NOMO-1 treated with dmso at 0.1 percent for 144 hours (cell line): ENCODE data around the gene PRKCH.

ENCODE experiments used
- DNase-seq: peaks from one replicate; lab custom pipeline; 2025; ENCODE audit not compliant: unreplicated experiment; lab: John Stamatoyannopoulos, UW

Gene PRKCH

DNA sequence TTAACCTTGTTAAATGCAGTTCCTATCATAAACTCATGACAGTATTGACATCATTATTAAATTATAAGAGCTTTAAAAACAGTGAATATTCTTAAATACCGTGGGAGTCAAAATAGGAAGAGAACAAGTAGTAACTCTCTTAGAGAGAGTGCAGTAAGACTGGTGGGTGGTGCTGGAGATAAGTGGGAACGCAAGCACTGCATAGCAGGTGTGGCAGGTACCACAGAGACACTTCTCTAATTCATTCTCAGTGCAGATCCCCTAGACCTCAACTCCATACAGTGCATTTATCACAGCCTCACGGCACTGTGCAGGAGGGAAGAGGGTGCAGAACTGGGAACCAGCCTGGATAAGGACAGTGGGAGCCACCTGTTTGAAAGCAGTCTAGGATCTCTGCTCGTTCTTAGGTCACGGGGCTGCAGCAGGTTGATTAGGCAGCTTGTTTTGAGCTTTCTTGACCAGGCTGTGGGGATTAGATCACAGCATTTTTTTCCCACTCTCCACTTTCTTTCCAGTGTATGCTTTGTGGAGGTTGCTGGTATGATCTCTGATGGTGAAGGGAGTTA, 165.6 kb downstream of the PRKCH start:
- no peak for DNase-seq

DNA sequence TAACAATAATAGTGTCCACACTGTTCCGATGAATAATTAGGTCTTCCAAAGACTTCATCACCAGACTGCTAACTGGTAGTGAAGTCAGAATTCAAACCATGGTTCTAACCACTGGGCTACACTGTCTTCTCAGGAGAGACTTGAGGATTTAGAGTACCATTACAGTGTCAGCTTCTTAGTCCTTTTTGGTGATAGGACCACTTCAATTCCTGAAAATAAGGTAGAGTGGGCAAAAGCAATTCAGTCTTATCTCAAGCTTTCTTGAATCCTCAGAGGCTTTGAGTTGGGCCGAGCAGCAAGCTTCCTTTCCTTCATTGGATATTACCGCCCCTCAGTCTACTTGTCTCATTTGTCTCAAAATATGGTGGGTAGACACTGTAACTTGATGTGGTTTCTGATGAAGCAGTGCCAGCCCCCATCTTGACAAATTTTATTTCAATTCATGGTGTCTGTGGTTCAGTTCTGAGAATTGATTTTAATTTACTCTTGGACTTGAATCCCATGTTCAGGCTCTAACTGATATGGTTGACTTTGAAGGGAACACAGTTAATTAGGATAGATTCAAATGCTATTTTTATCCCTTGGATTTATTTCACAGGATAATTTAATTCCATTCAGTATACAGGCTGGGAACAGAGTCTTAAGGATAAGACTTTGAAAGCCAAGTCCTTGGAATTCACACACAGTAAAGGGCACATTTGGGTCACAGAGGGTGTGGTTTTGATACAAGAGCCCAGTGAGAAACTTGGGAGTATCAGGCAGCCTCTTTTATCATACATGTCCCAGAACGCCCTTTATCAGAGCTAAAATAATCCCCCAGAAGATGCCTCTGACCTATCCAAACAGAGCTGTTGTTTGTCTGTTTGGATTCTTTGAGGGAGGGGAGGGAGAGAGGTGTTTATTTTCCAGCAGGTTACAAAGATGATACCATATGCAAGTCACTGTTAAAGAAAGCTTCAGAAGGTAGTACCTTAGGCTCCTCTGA, 167.3 kb downstream of the PRKCH start:
- no peak for DNase-seq

DNA sequence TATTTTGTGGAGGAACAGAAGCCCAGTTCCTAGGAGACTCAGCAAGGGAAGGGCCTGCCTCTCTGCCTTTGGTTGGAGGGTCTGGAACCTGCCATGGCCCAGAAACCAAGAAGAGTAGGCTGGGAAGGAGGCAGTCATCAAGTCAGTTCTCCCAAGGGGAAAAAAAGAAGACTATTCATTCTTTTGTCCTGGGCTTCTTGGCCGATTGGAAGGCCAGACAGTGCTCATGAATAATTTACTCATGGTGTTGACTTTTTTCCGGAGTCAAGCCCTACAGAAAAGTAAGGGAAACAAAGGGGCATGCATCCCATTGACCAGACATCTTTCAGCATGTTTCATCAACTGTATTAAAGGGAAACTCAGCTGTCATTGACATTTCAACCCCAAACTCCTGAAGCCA, 168.1 kb downstream of the PRKCH start:
- DNase-seq = no peak

DNA sequence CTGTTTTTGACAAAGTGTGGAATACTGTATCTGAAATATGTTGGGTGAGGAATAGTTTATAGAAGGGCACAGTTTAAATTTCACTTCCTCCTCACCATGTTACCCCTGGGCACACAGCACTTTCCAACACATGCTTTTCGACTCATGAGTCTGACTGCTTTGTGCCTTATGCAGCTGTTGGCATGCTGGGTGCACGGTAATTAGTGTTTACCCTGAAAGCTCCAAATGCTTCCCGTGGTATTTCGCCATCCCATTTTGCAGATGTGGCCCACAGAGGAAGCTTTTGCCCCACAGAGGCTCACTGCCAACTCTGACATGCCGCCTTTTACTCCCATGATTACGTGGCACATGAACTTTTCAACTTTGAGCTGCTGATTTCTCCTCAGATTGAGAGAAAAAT, 168.6 kb downstream of the PRKCH start:
- no peak for DNase-seq

DNA sequence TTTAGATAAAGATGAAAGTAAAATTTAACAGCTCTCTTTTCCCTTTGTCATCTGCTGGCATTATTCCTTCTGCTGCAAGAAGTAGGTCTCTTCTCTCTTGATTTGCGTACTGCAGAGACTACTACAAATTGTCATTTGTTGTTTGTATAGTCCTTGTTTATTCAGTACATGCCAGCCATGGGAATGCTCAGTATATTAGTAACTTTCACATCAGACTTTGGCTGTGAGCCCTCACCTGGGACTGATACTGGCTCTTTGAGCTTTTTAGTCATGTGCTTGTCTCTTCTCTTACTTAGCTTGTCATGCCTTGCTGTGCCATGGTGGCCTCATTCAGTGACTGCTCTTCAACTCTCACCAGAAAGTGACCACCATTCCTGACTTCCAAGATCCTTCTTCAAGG, 169.8 kb downstream of the PRKCH start:
- DNase-seq = no peak

DNA sequence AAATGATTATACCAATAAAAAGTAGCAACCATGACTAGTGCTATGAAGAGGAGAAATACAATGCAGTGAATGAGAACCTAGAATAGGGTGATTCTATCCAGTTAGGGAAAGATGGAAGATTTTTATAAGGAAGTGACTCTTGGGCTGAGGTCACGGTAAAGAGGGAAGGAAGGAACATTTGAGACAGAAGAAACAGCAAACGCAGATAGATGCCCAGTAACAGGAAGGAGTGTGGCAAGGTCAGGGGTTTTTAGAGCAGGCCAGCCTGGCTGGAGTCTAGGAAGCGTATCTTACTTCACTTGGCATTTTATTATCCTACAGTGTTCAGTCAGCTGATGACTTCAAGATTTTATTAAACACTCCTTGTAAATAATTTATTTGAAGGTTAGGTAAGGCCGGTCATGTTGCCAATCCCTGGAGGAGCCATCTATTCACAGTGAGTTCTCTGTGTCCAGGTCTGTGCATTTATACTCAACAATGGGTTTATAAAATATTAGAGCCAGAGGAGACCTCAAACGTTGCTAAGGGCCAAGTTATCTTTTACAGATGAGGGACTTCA, 170.6 kb downstream of the PRKCH start:
- no peak for DNase-seq

DNA sequence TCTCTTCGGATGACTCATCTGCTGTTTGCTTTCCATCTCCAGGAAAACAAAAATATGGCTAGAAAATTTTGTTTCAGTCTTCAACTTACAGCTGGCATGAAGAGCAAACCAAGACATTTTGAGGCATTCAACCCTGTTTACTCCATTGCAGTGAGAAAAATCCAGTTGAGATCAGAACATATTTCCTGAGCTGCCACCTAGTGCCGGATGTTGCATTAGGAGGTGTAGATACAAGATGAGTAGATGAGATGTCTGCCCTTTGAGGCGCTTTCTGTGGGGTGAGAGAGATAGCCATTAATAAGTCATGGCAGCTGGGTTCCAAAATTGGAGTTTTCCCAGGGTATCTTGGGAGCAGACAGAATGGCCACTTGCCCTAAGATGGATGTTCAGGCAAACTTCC, 171.1 kb downstream of the PRKCH start:
- no peak for DNase-seq

DNA sequence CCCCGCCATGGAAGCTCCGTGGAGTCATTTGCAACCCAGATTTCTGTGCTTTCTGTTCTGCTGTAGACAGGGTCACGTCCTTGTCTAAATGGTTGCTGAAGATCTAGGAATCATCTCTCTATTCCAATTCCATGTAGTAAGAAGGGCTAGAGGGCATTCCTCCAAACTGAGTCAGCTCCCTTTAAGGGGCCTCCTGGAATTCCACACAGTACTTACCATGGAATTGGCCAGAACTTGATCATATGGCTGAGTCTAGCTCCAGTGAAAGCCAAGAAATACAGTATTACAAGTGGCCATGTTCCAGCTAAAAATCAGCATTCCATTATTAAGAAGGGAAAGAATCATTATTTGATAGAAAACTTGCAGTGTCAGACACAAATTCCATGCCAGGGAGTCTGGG, 171.9 kb downstream of the PRKCH start:
- DNase-seq = no peak

DNA sequence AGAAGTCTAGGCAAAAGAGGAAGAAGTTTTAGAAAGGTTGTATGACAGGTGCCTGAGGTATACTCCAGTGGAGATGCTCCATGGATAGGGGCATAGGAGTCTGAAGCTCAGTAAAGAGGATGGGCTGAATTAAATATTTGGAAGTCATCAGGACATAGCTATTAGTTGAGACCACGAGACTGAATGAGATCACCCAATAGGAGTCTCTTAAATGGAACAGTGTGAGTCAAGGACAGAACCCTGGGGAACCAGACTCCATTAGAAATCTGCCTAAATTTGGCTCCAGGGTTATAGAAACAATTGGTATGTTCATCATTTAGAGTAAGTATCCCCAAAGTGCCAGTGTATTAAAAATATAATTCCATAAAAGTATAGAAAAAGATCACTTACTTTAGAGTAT, 172.6 kb downstream of the PRKCH start:
- no peak for DNase-seq

DNA sequence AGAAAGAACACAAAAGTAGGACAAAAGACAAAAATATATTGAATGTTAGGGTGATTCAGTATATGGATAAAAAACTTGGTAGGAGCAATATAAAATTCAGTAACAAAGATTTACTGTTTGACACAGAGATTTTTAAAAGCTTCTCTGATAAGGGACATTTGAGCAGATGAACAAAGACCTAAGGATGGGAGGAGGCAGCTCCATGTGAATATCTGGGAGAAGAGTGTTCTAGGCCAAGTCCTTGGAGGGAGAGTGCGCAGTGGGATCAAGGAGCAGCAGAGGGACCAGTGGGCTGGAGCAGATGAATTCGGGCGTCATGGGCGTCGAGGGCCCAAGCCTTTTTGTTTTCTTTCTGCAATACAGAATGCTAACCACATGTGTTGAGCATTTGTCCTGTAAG, 174.4 kb downstream of the PRKCH start:
- DNase-seq = no peak

DNA sequence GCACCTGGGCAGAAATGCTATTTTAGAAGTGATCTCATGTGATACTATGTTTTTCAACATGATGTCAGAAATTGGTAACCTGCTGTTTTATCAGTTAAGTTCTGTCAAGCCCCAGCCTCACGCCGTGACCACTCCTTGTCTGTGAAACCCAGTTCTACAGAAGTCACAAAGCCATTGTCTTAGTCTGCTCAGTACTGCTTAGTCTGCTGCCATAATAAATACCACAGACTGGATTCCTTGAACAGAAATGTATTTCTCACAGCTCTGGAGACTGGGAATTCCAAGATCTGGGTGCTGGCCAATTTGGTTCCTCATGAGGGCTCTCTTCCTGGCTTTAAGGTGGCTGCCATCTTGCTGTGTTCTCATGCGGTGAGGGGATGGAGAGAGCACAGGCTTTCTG, 176.9 kb downstream of the PRKCH start:
- DNase-seq = no peak

DNA sequence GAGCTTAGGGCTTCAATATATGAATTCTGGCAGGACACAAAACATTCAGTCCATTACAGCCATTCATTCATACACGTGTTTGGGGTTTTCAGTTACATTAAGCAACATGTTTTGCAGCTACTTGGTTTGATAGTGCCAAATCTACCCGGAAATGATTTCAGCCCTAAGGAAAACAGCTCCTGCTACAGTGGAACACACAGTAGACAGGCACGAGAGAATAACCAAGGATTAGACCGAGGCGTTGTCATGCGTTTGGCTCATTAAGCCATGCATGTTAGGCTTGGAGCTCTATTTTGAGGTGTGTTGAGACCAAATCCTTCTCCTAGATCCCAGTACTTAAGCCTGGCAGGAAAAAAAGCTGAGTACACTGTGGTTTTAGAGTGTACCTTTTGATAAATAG, 177.4 kb downstream of the PRKCH start:
- DNase-seq = no peak

DNA sequence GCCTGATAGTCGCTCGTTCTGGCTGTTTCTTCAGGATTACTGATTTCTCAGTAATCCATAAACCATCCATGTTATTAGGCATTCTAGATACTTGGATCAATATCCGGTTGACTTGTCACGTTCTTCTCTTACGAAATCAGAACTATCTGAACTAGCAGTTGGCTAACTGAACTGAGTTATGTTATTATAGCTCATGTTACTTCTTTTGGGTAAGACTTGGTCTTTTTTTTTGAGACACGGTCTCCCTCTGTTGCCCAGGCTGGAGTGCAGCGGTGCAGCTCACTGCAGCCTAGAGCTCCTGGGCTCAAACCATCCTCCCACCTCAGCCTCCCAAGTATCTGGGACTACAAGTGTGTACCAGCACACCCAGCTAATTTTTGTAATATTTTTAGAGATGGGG, 178.6 kb downstream of the PRKCH start:
- no peak for DNase-seq

DNA sequence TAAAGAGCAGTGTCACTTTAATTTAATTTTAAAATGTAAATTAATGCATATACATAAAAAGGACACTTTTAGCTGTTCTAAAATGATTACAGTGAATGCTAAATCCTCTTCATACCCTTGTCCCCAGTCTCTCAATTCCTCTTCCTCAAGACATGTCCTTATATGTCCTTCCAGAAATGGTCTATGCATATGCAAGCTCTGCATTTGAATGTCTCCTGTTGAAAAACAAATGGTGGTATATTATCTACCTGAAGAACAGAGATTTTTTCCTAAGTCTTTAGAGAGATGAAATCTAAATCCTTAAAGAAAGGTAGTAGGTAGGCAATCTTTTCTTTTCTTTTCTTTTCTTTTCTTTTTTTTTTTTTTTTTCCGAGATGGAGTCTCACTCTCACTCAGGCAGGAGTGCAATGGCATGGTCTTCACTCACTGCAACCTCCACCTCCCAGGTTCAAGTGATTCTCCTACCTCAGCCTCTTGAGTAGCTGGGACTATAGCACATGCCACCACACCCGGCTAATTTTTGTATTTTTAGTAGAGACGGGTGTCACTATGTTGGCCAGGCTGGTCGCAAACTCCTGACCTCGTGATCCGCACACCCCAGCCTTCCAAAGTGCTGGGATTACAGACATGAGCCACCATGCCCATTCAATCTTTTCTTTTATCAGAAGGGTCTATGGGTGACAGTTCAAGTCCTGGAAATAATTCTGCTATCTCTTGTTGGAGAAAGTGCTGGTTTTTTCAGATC, 180.5 kb downstream of the PRKCH start:
- no peak for DNase-seq

DNA sequence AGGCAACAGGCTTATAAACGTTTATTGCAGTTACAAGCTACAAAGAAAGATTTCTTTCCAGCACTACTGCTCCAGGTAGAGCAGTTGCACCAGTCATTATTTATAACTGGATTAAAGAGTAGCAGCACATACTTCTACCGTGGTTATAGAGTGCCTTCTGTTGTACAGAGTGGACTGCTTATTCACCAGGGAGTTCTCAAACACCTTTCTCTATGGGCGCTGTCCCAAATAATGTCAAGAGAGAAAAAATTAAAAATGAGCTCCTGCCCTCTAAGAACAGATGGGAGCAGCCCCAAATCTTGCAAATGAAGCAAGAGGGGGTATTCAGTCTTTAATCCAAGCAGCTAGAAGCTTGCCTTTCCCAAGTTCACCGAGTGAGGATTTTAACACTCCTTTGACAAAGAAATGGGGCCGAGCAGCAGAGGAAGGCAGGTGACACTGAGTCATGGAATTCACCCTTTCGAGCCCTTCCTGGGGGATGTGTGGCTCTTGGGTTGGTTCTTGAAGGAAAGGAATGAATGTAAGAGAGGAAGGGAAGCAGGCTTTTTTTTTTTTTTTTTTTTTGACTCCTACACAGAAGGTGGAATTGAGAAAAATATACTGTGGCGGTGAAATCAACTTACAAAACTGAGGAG, 181.2 kb downstream of the PRKCH start:
- DNase-seq = no peak

DNA sequence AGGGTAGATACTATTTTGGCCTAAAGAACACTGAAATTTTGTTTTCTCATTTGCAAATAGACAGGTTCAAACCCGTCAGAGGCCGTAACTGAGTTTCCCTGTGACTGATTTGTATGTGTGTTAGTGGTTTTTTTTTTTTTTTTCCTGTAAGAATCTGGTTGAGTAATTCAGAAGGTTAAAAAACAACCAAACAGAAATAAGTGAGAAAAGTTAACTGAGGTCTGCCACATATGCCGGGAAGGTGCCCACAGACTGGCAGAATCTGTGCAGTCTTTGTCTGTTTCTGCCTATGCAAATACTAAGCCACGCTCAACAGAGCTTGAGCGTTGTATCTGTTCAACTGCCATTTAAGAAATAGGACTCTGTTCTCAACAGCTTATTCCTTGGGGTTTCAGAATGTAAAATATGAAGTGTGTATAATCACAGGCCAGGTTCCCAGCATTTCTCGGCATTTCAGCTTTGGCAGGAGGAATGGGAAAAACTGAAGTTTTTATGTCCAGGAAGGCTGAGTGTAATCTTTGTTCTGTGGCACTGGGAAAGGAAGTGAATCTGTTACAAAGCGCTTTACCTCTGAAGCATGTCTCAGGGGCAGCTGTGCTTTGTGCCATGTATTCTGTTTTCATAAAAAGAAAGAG, 181.9 kb downstream of the PRKCH start:
- no peak for DNase-seq

DNA sequence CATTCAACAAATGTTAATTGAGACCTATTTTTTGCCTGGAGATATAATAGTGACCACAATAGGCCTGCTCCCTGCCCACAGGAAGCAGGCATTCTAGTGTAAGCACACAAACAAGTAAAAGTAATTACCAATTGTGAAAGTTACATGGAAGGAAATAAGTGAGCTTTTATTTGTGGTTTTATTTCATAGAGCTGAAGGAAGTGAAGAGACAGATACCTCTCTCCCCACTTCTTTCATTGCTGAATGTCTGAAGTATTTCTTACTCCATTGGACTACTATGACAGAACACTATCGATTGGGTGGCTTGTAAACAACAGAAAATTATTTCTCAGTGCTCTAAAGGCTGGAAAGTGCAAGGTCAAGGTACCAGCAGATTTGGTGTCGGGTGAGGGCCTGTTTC, 183.5 kb downstream of the PRKCH start:
- no peak for DNase-seq

DNA sequence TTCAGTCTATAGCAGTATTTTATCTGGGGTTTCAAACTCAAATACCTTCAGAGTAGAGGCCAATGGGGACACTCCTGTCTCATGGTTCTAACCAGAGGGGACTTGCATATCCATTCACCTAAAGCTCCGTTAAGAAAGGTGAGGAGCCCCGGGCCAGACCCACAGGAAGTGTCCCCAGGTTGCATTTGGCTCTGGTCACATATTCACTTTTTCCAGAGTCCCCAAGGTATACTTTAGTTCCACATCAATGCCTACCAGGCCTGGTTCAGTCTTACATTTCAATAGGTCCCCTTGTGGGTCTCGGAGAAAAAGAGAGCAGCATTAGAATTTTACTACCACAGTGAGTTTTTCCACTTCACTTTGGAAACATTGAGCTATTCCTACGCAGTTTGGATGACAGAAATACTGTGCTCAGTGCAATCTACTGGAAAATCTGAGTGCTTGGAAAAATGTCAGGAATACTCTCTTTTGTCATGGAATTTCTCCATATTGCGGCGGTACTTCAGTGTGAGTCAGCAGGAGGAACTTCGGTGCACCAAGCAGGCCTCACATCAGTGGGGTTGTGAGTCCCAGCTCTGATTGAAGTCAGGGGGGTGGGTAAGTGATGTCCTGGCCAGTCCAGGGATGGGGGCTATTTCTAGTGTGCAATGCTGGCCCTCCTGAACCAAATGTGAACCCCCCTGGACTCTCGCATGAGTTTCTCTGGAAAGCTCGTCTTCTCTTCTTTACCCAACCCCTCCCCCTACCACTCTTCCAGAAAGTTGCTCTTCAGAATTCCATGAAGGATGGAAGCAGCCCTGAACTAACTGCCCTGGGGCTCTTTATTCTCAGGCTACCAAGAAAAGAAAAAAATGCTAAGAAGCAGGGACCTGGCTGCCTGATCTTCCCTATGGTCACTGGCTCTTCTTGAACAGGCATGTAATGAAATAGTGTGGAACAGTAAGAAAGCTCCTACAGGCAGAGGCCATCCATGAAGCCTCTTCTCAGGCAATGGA, 184.7 kb downstream of the PRKCH start:
- DNase-seq = no peak

DNA sequence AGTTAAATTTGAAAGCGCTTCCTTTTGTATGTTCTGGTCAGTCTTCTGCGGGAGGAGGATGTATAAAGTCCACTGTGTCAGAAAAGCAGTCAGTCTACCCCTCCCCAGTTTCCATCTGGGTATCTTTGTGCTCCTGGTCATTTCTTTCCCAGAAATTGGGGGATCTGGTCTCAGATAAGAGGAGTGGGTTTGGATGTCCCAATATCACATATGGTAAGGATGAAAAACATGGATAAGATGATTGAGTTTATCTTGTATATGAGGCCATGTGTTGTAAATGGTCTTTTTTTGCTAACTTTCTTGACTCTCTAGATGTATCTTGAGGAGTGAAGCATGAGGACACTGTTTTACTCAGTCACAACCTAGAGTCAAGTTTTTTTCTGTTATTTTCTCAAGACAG, 187.1 kb downstream of the PRKCH start:
- no peak for DNase-seq
